G401.6 (cell line): ENCODE results near the gene CLEC18C.
"Not testable (repeated sequence)": the region's sequence is repeated elsewhere in the genome, so short reads cannot be mapped to it uniquely, and the experiment has no call there.

Source experiments
- FAIRE-seq: peaks from 2 replicates; lab custom pipeline; 2012; peaks lifted over from hg19 to GRCh38; lab: Jason Lieb, UNC

The CLEC18C gene

DNA sequence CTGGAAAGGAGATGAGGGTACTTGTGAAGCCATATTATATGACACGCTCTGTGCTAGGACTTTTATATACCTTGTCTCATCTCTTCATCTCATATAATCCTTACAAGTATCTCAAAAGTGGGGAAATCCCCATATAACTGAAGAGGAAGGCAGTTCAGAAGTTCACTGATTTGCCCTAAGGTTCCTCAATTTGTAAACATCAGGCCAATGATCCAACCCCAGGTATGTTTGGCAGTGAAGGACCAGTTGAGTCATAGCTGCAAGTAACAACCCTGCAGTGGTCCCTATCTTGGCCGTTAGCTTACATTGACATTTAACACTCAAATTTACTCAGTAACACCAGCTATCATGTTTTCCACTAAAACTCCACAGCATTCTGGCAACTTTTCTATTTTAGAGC is 45.0 kb downstream of the CLEC18C start:
- FAIRE-seq = not testable (repeated sequence)

DNA sequence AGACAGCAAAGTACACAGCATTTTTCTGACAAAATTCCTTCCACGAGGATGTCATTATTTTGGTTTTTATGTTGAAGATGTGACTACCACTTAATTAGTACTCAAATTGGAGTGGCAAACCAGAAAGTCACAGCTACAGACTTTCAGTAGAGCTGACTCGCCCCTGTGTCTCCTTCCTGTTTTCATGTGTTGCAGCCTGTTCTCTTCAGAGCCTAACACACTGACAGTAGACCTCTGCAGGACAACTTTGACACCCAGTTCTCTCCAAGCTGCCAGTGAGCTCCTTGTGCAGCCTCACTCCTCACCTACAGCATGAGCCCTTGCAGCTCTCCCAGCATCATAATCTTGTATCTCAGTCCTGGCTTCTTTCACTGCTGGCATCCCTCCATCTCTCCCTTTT is 49.0 kb downstream of the CLEC18C start:
- FAIRE-seq = not testable (repeated sequence)

DNA sequence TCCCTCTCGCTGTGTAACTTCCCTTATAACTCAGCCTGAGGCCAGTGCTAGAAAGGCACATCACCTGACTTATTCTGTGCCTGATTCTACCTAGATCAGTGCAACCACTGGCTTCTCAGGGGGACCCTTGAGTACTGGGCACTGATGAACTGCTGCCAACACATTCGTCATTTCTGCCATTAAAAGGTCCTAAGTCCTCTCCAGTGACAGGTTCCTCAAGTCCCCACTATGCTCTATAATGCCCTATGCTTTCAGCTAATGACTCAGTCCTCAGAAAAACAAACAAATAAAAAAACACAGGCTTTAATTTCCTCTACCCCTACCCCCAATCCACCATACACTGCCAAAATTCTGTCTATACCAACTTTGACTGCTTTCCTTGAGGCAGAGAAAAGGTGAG is 49.6 kb downstream of the CLEC18C start:
- not testable (repeated sequence) for FAIRE-seq

DNA sequence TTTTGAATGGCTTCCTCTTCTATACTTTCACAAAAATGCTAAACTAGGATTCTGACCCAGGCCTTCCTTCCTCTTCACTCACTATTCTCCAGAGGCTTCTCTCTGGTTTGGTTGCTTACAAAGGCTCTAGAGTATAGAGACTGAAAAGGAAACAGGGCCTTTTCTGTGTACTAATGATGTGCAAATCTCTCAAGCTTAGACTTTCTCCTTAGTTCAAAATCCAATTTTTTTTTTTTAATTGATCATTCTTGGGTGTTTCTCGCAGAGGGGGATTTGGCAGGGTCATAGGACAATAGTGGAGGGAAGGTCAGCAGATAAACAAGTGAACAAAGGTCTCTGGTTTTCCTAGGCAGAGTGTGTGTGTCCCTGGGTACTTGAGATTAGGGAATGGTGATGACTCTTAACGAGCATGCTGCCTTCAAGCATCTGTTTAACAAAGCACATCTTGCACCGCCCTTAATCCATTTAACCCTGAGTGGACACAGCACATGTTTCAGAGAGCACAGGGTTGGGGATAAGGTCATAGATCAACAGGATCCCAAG is 50.5 kb downstream of the CLEC18C start:
- not testable (repeated sequence) for FAIRE-seq

DNA sequence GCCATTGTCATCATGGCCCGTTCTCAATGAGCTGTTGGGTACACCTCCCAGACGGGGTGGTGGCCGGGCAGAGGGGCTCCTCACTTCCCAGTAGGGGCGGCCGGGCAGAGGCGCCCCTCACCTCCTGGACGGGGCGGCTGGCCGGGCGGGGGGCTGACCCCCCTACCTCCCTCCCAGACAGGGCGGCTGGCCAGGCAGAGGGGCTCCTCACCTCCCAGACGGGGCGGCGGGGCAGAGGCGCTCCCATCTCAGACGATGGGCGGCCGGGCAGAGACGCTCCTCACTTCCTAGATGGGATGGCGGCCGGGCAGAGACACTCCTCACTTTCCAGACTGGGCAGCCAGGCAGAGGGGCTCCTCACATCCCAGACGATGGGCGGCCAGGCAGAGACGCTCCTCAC is 51.1 kb downstream of the CLEC18C start:
- FAIRE-seq = not testable (repeated sequence)

DNA sequence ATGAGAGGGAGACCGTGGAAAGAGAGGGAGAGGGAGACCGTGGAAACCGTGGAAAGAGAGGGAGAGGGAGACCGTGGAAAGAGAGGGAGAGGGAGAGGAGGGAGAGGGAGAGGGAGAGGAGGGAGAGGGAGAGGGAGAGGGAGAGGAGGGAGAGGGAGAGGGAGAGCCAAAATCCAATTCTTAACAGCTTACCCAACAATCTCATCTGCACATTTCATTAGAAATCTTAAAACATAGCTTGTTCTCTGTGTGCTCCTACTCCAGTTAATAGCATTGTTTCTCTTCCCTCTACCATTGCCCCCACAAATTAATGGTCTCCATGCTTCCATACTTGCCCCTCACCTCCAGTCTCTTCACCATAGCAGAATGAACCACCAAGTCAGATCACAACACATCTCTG is 51.8 kb downstream of the CLEC18C start:
- FAIRE-seq = not testable (repeated sequence)

DNA sequence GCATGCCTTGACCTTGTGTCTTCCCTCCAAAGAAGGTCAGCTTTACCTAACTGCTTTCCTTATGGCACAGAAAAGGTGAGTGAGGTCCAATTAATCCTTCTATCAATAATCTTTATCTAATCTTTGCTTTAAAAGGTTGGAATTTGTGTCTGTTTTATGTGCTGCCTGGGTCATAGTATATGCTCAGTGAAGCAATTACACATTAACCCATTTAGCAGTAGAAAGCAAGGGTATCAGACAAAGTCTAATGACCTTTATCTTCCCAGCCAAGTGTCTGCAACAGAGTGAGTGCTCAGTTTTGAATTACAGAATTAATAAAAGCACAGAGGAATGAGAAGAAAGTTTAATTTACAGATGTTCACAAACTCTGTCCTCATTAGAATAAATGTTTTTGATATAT is 52.4 kb downstream of the CLEC18C start:
- FAIRE-seq = not testable (repeated sequence)

DNA sequence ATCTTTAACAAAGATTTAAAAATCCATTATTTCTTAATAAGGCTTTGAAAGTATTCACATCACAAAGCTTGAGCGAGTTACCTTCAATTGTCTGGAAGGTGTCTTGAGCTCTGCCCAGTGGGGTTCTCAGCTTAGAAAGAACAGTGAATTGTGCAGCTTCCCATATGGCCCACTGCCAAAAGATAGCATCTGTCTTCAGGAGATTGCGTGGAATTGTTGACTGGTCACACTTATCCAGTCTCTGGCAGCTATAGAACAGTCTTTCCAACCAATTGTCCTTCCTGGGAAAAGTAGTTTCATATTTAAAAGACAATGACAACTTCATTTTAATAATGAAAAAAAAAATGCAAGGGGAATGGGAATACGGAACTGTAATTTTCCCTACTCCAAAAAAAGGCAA is 58.2 kb downstream of the CLEC18C start:
- FAIRE-seq = not testable (repeated sequence)
